GM19099 (cell line): ENCODE data around the gene DCC.

Experiments used
- POLR2A ChIP-seq: IDR thresholded peaks from 3 replicates; pipeline ENCODE4 v1.6.1; 2011; ENCODE audit warnings: low read depth; ENCODE audit not compliant: insufficient read length; ENCODE audit errors: extremely low read depth

The DCC gene

GRCh38 chr18:52764316-52764715, 424.3 kb downstream of the DCC start:
- no peak for TF ChIP-seq POLR2A

GRCh38 chr18:52766002-52766545, 426.1 kb downstream of the DCC start:
- TF ChIP-seq POLR2A, result no peak

- no peak for TF ChIP-seq POLR2A
These were observed 441.1 kb downstream of the DCC start for GRCh38 chr18:52781113-52781512.

GRCh38 chr18:52791321-52791720, 451.3 kb downstream of the DCC start:
- no peak for TF ChIP-seq POLR2A

- no peak for TF ChIP-seq POLR2A
These were observed 472.8 kb downstream of the DCC start for GRCh38 chr18:52812834-52813233.

- no peak for TF ChIP-seq POLR2A
These were observed 473.8 kb downstream of the DCC start for GRCh38 chr18:52813635-52814416.

- no peak for TF ChIP-seq POLR2A
These were observed 475.7 kb downstream of the DCC start for GRCh38 chr18:52815651-52816050.

GRCh38 chr18:52816121-52816520, 476.1 kb downstream of the DCC start:
- no peak for TF ChIP-seq POLR2A

GRCh38 chr18:52822160-52822559, 482.2 kb downstream of the DCC start:
- no peak for TF ChIP-seq POLR2A

- TF ChIP-seq POLR2A, result no peak
These were observed 484.1 kb downstream of the DCC start for GRCh38 chr18:52824126-52824525.

- no peak for TF ChIP-seq POLR2A
These were observed 487.0 kb downstream of the DCC start for GRCh38 chr18:52826994-52827393.

- TF ChIP-seq POLR2A, result no peak
These were observed 489.3 kb downstream of the DCC start for GRCh38 chr18:52829320-52829719.

GRCh38 chr18:52829876-52830405, 489.9 kb downstream of the DCC start:
- TF ChIP-seq POLR2A, result no peak

GRCh38 chr18:52844323-52844722, 504.3 kb downstream of the DCC start:
- TF ChIP-seq POLR2A, result no peak

- TF ChIP-seq POLR2A, result no peak
These were observed 505.0 kb downstream of the DCC start for GRCh38 chr18:52845036-52845435.

GRCh38 chr18:52850031-52850560, 510.1 kb downstream of the DCC start:
- TF ChIP-seq POLR2A, result no peak
